ENCODE measurements around the gene CRYBA2. TPM values are rescaled to one million over a fixed set of nuclear protein-coding genes. Genes with fewer than 3 reads are reported as not detected.

The CRYBA2 gene
- total RNA-seq, 1 donor = 1.3 TPM

- no peak for DNase-seq (ENCODE audit: low read depth)
- no peak overlapping the region for H3K4me3 ChIP-seq (ENCODE audit: low read depth, low read length)
- TF ChIP-seq CTCF (IDR thresholded peaks at IDR 0.05; ENCODE audit: insufficient read depth, low read depth, low read length) = no peak
Measured at GRCh38 chr2:219009294-219009693, 16.1 kb upstream of the CRYBA2 start.

GRCh38 chr2:219003979-219004378 lies 10.8 kb upstream of the CRYBA2 start:
- DNase-seq (ENCODE audit: low read depth) = no peak
- no peak overlapping the region for H3K4me3 ChIP-seq (ENCODE audit: low read depth, low read length)
- no peak for TF ChIP-seq CTCF (IDR thresholded peaks at IDR 0.05; ENCODE audit: insufficient read depth, low read depth, low read length)

GRCh38 chr2:219003267-219003634 lies 10.0 kb upstream of the CRYBA2 start:
- no peak overlapping the region for H3K4me3 ChIP-seq (ENCODE audit: low read depth, low read length)
- peak; percentile 28 for TF ChIP-seq CTCF (IDR thresholded peaks at IDR 0.05; ENCODE audit: insufficient read depth, low read depth, low read length)
- DNase-seq (ENCODE audit: low read depth) = no peak

GRCh38 chr2:219002395-219003266 lies 9.4 kb upstream of the CRYBA2 start:
- no peak overlapping the region for H3K4me3 ChIP-seq (ENCODE audit: low read depth, low read length)
- peak; percentile 11 for TF ChIP-seq CTCF (IDR thresholded peaks at IDR 0.05; ENCODE audit: insufficient read depth, low read depth, low read length)
- peak; percentile 5 for DNase-seq (ENCODE audit: low read depth)

GRCh38 chr2:219001577-219002394 lies 8.6 kb upstream of the CRYBA2 start:
- no peak for TF ChIP-seq CTCF (IDR thresholded peaks at IDR 0.05; ENCODE audit: insufficient read depth, low read depth, low read length)
- no peak for DNase-seq (ENCODE audit: low read depth)
- no peak overlapping the region for H3K4me3 ChIP-seq (ENCODE audit: low read depth, low read length)

- no peak for TF ChIP-seq CTCF (IDR thresholded peaks at IDR 0.05; ENCODE audit: insufficient read depth, low read depth, low read length)
- DNase-seq (ENCODE audit: low read depth) = no peak
- H3K4me3 ChIP-seq (ENCODE audit: low read depth, low read length) = no peak overlapping the region
Measured at GRCh38 chr2:219001100-219001576, 7.9 kb upstream of the CRYBA2 start.
